H1 (cell line): ENCODE results near the gene REPS2. TPM values are rescaled to one million over a fixed set of nuclear protein-coding genes. Genes with fewer than 3 reads are reported as not detected.
A peak's percentile ranks its signal among the peaks of the same experiment; 100 is the strongest.

Source experiments
- CTCF ChIA-PET: fragments of 300-600 bp; sonication (Branson Sonifier 250); formaldehyde crosslinking; loops from one replicate; lab custom pipeline; 2021; ENCODE audit not compliant: partially characterized antibody; lab: Charles Lee
- POLR2A ChIA-PET: fragments of 300-600 bp; sonication (Branson Sonifier 250); formaldehyde crosslinking; loops from one replicate; lab custom pipeline; 2021; ENCODE audit warnings: inconsistent platforms; ENCODE audit not compliant: partially characterized antibody; lab: Charles Lee
- DNase-seq, 2 experiments: peaks; one replicate each; pipeline versions ENCODE4 v3.0.0 to v3.0.0-alpha.2; 2010 to 2022; ENCODE audit warnings: low spot score in 2 of 2, low read depth in 1 of 2, mixed read lengths in 1 of 2
- FAIRE-seq: peaks from 2 replicates; lab custom pipeline; 2011; peaks lifted over from hg19 to GRCh38; lab: Jason Lieb, UNC
- H2AFZ ChIP-seq: 2 replicates; pipeline ENCODE4 v1.8.1; 2012; ENCODE audit warnings: low read length, inconsistent platforms
- H2AK5ac ChIP-seq: 2 replicates; pipeline ENCODE4 v1.6.1; 2013; ENCODE audit warnings: low read depth, low read length
- H2BK120ac ChIP-seq: replicated peaks from 2 replicates; pipeline ENCODE3; 2013; ENCODE audit warnings: low read depth, low read length, inconsistent platforms
- H2BK12ac ChIP-seq: 2 replicates; pipeline ENCODE4 v1.6.1; 2013; ENCODE audit warnings: low read depth, low read length
- H2BK15ac ChIP-seq: 2 replicates; pipeline ENCODE4 v1.6.1; 2013; ENCODE audit warnings: low read length
- H2BK20ac ChIP-seq: 2 replicates; pipeline ENCODE4 v1.6.1; 2013; ENCODE audit warnings: low read length
- H2BK5ac ChIP-seq: 2 replicates; pipeline ENCODE4 v1.6.1; 2013; ENCODE audit warnings: low read depth, low read length
- H3K14ac ChIP-seq: 2 replicates; pipeline ENCODE4 v1.6.1; 2013; ENCODE audit warnings: inconsistent platforms; ENCODE audit not compliant: insufficient read length
- H3K18ac ChIP-seq: 2 replicates; pipeline ENCODE4 v1.6.1; 2013; ENCODE audit warnings: low read length; ENCODE audit errors: extremely low read depth
- H3K23ac ChIP-seq: 2 replicates; pipeline ENCODE4 v1.6.1; 2013; ENCODE audit warnings: inconsistent platforms; ENCODE audit not compliant: insufficient read length
- H3K23me2 ChIP-seq: 2 replicates; pipeline ENCODE4 v1.6.1; 2013; ENCODE audit warnings: low read depth, low read length
- H3K27ac ChIP-seq: 2 replicates; pipeline ENCODE4 v1.6.1; 2011; ENCODE audit warnings: low read depth, low read length, inconsistent platforms
- H3K27me3 ChIP-seq, 4 experiments: replicated peaks in 1 of 4; 1 replicate in 1 of 4; 2 replicates in 3 of 4; pipeline versions ENCODE4 v1.6.1 to v1.8.1; 2011 to 2013; ENCODE audit warnings: low read length in 3 of 4, mild to moderate bottlenecking in 3 of 4, inconsistent platforms in 2 of 4, mixed read lengths in 2 of 4, moderate library complexity in 1 of 4; ENCODE audit not compliant: control insufficient read depth in 3 of 4, insufficient read depth in 3 of 4; ENCODE audit errors: extremely low read depth in 1 of 4
- H3K36me3 ChIP-seq, 4 experiments: 2 replicates each; pipeline versions ENCODE4 v1.6.1 to v1.8.1; 2011 to 2013; ENCODE audit warnings: mild to moderate bottlenecking in 4 of 4, low read length in 3 of 4, moderate library complexity in 2 of 4, control low read depth in 1 of 4, inconsistent platforms in 1 of 4; ENCODE audit not compliant: insufficient read depth in 4 of 4, control insufficient read depth in 2 of 4
- H3K4ac ChIP-seq: replicated peaks from 2 replicates; pipeline ENCODE3; 2013; ENCODE audit warnings: low read length, low read depth, mixed read lengths, inconsistent platforms; ENCODE audit not compliant: insufficient read length
- H3K4me1 ChIP-seq, 4 experiments: replicated peaks in 1 of 4; 1 replicate in 1 of 4; 2 replicates in 3 of 4; pipeline versions ENCODE4 v1.6.1 to v1.8.1; 2011 to 2013; ENCODE audit warnings: low read length in 3 of 4, inconsistent platforms in 2 of 4, mixed read lengths in 1 of 4; ENCODE audit not compliant: insufficient read depth in 4 of 4, control insufficient read depth in 3 of 4
- H3K4me2 ChIP-seq, 2 experiments: 2 replicates each; pipeline versions ENCODE4 v1.6.1 to v1.8.1; 2011 to 2013; ENCODE audit warnings: low read depth in 2 of 2, low read length in 2 of 2, control low read depth in 1 of 2, inconsistent platforms in 1 of 2, mild to moderate bottlenecking in 1 of 2; ENCODE audit not compliant: insufficient read depth in 1 of 2
- H3K4me3 ChIP-seq, 4 experiments: fragments of 200-600, 300-600 bp in 1 of 4; sonication (generic), shearing (Covaris generic), sonication (Bioruptor Twin) in 1 of 4; 2 replicates each; pipeline versions ENCODE4 v1.5.1 to v1.8.1; 2011 to 2016; ENCODE audit warnings: low read length in 4 of 4, low read depth in 3 of 4, control low read depth in 2 of 4, inconsistent platforms in 2 of 4, mild to moderate bottlenecking in 2 of 4, mixed read lengths in 1 of 4, moderate library complexity in 1 of 4; ENCODE audit not compliant: insufficient read depth in 2 of 4; ENCODE audit errors: extremely low read depth in 1 of 4
- H3K56ac ChIP-seq: replicated peaks from 2 replicates; pipeline ENCODE3; 2013; ENCODE audit warnings: low read depth, mild to moderate bottlenecking, mixed read lengths, low read length, inconsistent platforms; ENCODE audit not compliant: insufficient read length
- H3K79me1 ChIP-seq: 2 replicates; pipeline ENCODE4 v1.6.1; 2013; ENCODE audit warnings: low read depth, low read length, control low read depth
- H3K79me2 ChIP-seq, 2 experiments: 2 replicates each; pipeline versions ENCODE4 v1.6.1 to v1.8.1; 2012 to 2013; ENCODE audit warnings: low read length in 2 of 2, mild to moderate bottlenecking in 2 of 2, inconsistent platforms in 1 of 2; ENCODE audit not compliant: insufficient read depth in 2 of 2, control insufficient read depth in 1 of 2
- H3K9ac ChIP-seq, 4 experiments: replicated peaks in 1 of 4; 1 replicate in 1 of 4; 2 replicates in 3 of 4; pipeline versions ENCODE4 v1.6.1 to v1.8.1; 2011 to 2013; ENCODE audit warnings: low read depth in 3 of 4, low read length in 3 of 4, control low read depth in 2 of 4, mild to moderate bottlenecking in 2 of 4, moderate library complexity in 2 of 4, inconsistent platforms in 1 of 4; ENCODE audit errors: extremely low read depth in 1 of 4
- H3K9me3 ChIP-seq, 2 experiments: 2 replicates each; pipeline versions ENCODE4 v1.6.1 to v1.8.1; 2012 to 2013; ENCODE audit warnings: mild to moderate bottlenecking in 2 of 2, moderate library complexity in 2 of 2, control low read depth in 1 of 2, inconsistent platforms in 1 of 2, low read depth in 1 of 2, low read length in 1 of 2, mixed read lengths in 1 of 2; ENCODE audit not compliant: insufficient read depth in 2 of 2
- H4K20me1 ChIP-seq, 2 experiments: replicated peaks in 1 of 2; 2 replicates each; pipeline versions ENCODE3 to v1.8.1; 2011 to 2013; ENCODE audit warnings: inconsistent platforms in 2 of 2, low read length in 2 of 2, mild to moderate bottlenecking in 1 of 2; ENCODE audit not compliant: insufficient read depth in 2 of 2, control insufficient read depth in 1 of 2
- H4K5ac ChIP-seq: 2 replicates; pipeline ENCODE4 v1.6.1; 2013; ENCODE audit warnings: low read length, low read depth, mixed read lengths, inconsistent platforms; ENCODE audit not compliant: insufficient read length
- H4K8ac ChIP-seq: 2 replicates; pipeline ENCODE4 v1.8.0; 2013; ENCODE audit warnings: mild to moderate bottlenecking, moderate library complexity, low read length, inconsistent platforms; ENCODE audit not compliant: insufficient read depth; ENCODE audit errors: extremely low read depth
- H4K91ac ChIP-seq: replicated peaks from 2 replicates; pipeline ENCODE3; 2013; ENCODE audit warnings: low read length, mixed read lengths, inconsistent platforms; ENCODE audit not compliant: insufficient read length
- RAD21 ChIP-seq, 2 experiments: IDR thresholded peaks in 1 of 2; conservative IDR thresholded peaks in 1 of 2; 2 replicates each; pipeline ENCODE4 v1.6.1; 2011; ENCODE audit warnings: low read depth in 2 of 2, low read length in 2 of 2, improper control_type of control experiment in 1 of 2, inconsistent platforms in 1 of 2, mild to moderate bottlenecking in 1 of 2, moderate library complexity in 1 of 2
- TCF12 ChIP-seq: IDR thresholded peaks from 2 replicates; pipeline ENCODE4 v1.6.1; 2011; ENCODE audit warnings: low read depth, mild to moderate bottlenecking, low read length
- WGBS, 2 experiments: shearing (Covaris generic) in 1 of 2; methylation state at CpG; one replicate each; pipeline versions ENCODE4 v1.1.6 to v1.1.7; 2013 to 2015; ENCODE audit warnings: low lambda C conversion rate in 2 of 2, mixed read lengths in 2 of 2, inconsistent platforms in 1 of 2, low coverage in 1 of 2, missing lambda C conversion rate in 1 of 2; ENCODE audit not compliant: insufficient replicate concordance in 2 of 2, insufficient coverage in 1 of 2, insufficient read length in 1 of 2; ENCODE audit errors: extremely low coverage in 1 of 2, missing lambda C conversion rate in 1 of 2; 5-methylcytosine and 5-hydroxymethylcytosine counted together
- polyA plus RNA-seq, 7 experiments: library from polyadenylated mRNA; depleted of rRNA in 3 of 7; stranded (reverse) in 5 of 7; unstranded in 2 of 7; fragments of >200 nt in 5 of 7; fragments of 200-250 nt in 2 of 7; gene quantifications; 1 replicate in 5 of 7; 2 replicates in 1 of 7; 4 replicates in 1 of 7; pipeline versions ENCODE4 v1.2.1 to v1.2.3, GENCODE V29; 2011 to 2013; ENCODE audit warnings: missing spikeins in 2 of 7, mixed read lengths in 2 of 7
- total RNA-seq: library from RNA; stranded (reverse); fragmentation: NEBNext Ultra II Directional; extraction: Animal tissue kit (Norgen Biotek cat#: 25700); gene quantifications from 2 replicates; pipeline ENCODE4 v1.2.1, GENCODE V29; 2021
- TF ChIP-seq, protein P1 (sequence below), 3 experiments: IDR thresholded peaks; 1 replicate in 2 of 3; 2 replicates in 1 of 3; pipeline versions ENCODE4 v1.5.1 to v1.6.1; 2011; ENCODE audit warnings: low read length in 3 of 3, mild to moderate bottlenecking in 3 of 3, inconsistent platforms in 2 of 3, low read depth in 1 of 3, moderate library complexity in 1 of 3; ENCODE audit not compliant: insufficient read depth in 1 of 3; ENCODE audit errors: control extremely low read depth in 1 of 3

The REPS2 gene
- total and polyA plus RNA-seq, 2 of the 8 experiments (the other 6 are each of a cell fraction or from before 2014, with no cell fraction given), result 0.79 to 4.3 TPM

DNA sequence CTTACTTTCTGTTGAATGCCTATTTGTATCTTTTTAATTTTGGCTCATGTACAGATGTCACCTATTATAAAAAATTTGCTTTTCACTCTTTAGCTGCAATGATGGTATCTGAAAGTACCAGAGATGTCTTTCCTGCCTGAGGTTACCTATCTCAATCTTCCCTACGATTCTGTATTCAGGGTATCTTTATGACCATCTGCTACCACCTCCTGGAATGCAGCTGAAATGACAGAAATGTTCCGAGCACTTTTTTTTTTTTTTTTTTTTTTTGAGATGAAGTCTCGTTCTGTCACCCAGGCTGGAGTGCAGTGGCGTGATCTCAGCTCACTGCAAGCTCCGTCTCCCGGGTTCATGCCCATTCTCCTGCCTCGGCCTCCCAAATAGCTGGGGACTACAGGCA is 136.4 kb downstream of the REPS2 start:
- no peak overlapping the region for H3K27ac ChIP-seq
- no peak overlapping the region for H2BK15ac ChIP-seq
- peak; percentile 86 for FAIRE-seq
- WGBS, 2 experiments, result 49% methylated on average over 4 of the region's 7 CpGs; no CpG with 5 or more reads in 1 of the 2 experiments
- no peak overlapping the region for H3K4me2 ChIP-seq
- no peak overlapping the region for H2BK20ac ChIP-seq
- H4K8ac ChIP-seq, result no peak overlapping the region
- H2AFZ ChIP-seq, result no peak overlapping the region
- no peaks in the 10 kb centered on the region for H3K79me2 ChIP-seq
- TF ChIP-seq, protein P1, sequence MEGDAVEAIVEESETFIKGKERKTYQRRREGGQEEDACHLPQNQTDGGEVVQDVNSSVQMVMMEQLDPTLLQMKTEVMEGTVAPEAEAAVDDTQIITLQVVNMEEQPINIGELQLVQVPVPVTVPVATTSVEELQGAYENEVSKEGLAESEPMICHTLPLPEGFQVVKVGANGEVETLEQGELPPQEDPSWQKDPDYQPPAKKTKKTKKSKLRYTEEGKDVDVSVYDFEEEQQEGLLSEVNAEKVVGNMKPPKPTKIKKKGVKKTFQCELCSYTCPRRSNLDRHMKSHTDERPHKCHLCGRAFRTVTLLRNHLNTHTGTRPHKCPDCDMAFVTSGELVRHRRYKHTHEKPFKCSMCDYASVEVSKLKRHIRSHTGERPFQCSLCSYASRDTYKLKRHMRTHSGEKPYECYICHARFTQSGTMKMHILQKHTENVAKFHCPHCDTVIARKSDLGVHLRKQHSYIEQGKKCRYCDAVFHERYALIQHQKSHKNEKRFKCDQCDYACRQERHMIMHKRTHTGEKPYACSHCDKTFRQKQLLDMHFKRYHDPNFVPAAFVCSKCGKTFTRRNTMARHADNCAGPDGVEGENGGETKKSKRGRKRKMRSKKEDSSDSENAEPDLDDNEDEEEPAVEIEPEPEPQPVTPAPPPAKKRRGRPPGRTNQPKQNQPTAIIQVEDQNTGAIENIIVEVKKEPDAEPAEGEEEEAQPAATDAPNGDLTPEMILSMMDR (IDR thresholded peaks at IDR 0.05; ENCODE audit: control extremely low read depth in 1 of 3, insufficient read depth in 1 of 3, low read depth in 1 of 3, low read length in 3 of 3), result peak in 2 of 3 experiments; percentile 7 to 16; a peak in 2 of 4 replicates
- TF ChIP-seq TCF12 (no peak), RAD21 (IDR thresholded peaks at IDR 0.05 in 1 of 2, conservative IDR thresholded peaks at IDR 0.05 in 1 of 2; ENCODE audit: low read depth in 2 of 2, low read length in 2 of 2) (peak; percentile 48 to 52)
- TF ChIP-seq, all 59 proteins: peak for 2
- Histone ChIP-seq H2BK12ac (no peak overlapping the region), H2BK120ac (no peak overlapping the region), H3K23ac (no peak overlapping the region), H3K18ac (no peak overlapping the region), H3K56ac (no peak overlapping the region), H3K14ac (no peak overlapping the region), H4K20me1 (no peaks in the 10 kb centered on the region), H3K9ac (no peak overlapping the region), H3K4ac (no peak overlapping the region), H3K23me2 (no peaks in the 10 kb centered on the region), H4K5ac (no peak overlapping the region), H3K4me1 (no peaks in the 10 kb centered on the region), H3K27me3 (no peaks in the 10 kb centered on the region), H3K79me1 (no peaks in the 10 kb centered on the region), H3K4me3 (no peak overlapping the region), H3K36me3 (no peaks in the 10 kb centered on the region), H2AK5ac (no peak overlapping the region), H3K9me3 (no peaks in the 10 kb centered on the region), H2BK5ac (no peak overlapping the region), H4K91ac (no peak overlapping the region)
- ChIA-PET POLR2A (no interaction called here), CTCF (interaction anchor here (0.7 to 3.1 kb wide), 15 partner anchors 8 to 256 kb away, joined by 3 to 24 read pairs (median 3); no protein-coding TSS in a partner anchor)
- DNase-seq, result no peak
